Measurements from ENCODE around the gene MB.

Gene MB

GRCh38 chr22:35630891-35631290, 13.8 kb upstream of the MB start:
- TF ChIP-seq TAF1 (IDR thresholded peaks at IDR 0.05; ENCODE audit: borderline replicate concordance, insufficient read depth, low read length) (no peak), FOXP2 (optimal IDR thresholded peaks at IDR 0.05; ENCODE audit: borderline replicate concordance, extremely low read depth, extremely low read length, insufficient read depth) (no peak), REST (IDR thresholded peaks at IDR 0.05; ENCODE audit: insufficient read depth in 1 of 2, low read depth in 2 of 2, low read length in 2 of 2) (no peak), POLR2AphosphoS5 (IDR thresholded peaks at IDR 0.05; ENCODE audit: low read depth, low read length) (no peak), SIN3A (IDR thresholded peaks at IDR 0.05; ENCODE audit: borderline replicate concordance, insufficient read depth, low read length) (no peak)

GRCh38 chr22:35630387-35630793, 13.3 kb upstream of the MB start:
- TF ChIP-seq POLR2AphosphoS5 (IDR thresholded peaks at IDR 0.05; ENCODE audit: low read depth, low read length) = no peak
- no peak for TF ChIP-seq REST (IDR thresholded peaks at IDR 0.05; ENCODE audit: insufficient read depth in 1 of 2, low read depth in 2 of 2, low read length in 2 of 2)
- TF ChIP-seq SIN3A (IDR thresholded peaks at IDR 0.05; ENCODE audit: borderline replicate concordance, insufficient read depth, low read length) = no peak
- no peak for TF ChIP-seq TAF1 (IDR thresholded peaks at IDR 0.05; ENCODE audit: borderline replicate concordance, insufficient read depth, low read length)
- TF ChIP-seq FOXP2 (optimal IDR thresholded peaks at IDR 0.05; ENCODE audit: borderline replicate concordance, extremely low read depth, extremely low read length, insufficient read depth) = no peak

- TF ChIP-seq POLR2AphosphoS5 (IDR thresholded peaks at IDR 0.05; ENCODE audit: low read depth, low read length) (no peak), REST (IDR thresholded peaks at IDR 0.05; ENCODE audit: insufficient read depth in 1 of 2, low read depth in 2 of 2, low read length in 2 of 2) (no peak), FOXP2 (optimal IDR thresholded peaks at IDR 0.05; ENCODE audit: borderline replicate concordance, extremely low read depth, extremely low read length, insufficient read depth) (no peak), TAF1 (IDR thresholded peaks at IDR 0.05; ENCODE audit: borderline replicate concordance, insufficient read depth, low read length) (no peak), SIN3A (IDR thresholded peaks at IDR 0.05; ENCODE audit: borderline replicate concordance, insufficient read depth, low read length) (no peak)
Measured at GRCh38 chr22:35629406-35630216, 12.5 kb upstream of the MB start.

GRCh38 chr22:35628732-35629131, 11.6 kb upstream of the MB start:
- TF ChIP-seq REST (IDR thresholded peaks at IDR 0.05; ENCODE audit: insufficient read depth in 1 of 2, low read depth in 2 of 2, low read length in 2 of 2) (no peak), SIN3A (IDR thresholded peaks at IDR 0.05; ENCODE audit: borderline replicate concordance, insufficient read depth, low read length) (no peak), FOXP2 (optimal IDR thresholded peaks at IDR 0.05; ENCODE audit: borderline replicate concordance, extremely low read depth, extremely low read length, insufficient read depth) (no peak), TAF1 (IDR thresholded peaks at IDR 0.05; ENCODE audit: borderline replicate concordance, insufficient read depth, low read length) (no peak), POLR2AphosphoS5 (IDR thresholded peaks at IDR 0.05; ENCODE audit: low read depth, low read length) (no peak)
